Right atrium auricular region (tissue), 2 donors: Measurements from ENCODE around the gene C4orf36. TPM values are rescaled to one million over a fixed set of nuclear protein-coding genes. Genes with fewer than 3 reads are reported as not detected.
"Not testable (repeated sequence)": the region's sequence is repeated elsewhere in the genome, so short reads cannot be mapped to it uniquely, and the experiment has no call there.

ENCODE experiments used
- DNase-seq: peaks from one replicate; pipeline ENCODE4 v3.0.0-alpha.2; 2019; ENCODE audit warnings: low spot score
- H3K27ac ChIP-seq, 2 donors: fragments of 200-600 bp; sonication (generic); 1 replicate in 1 of 2; 2 replicates in 1 of 2; pipeline ENCODE4 v1.5.1; 2016 to 2019
- H3K27me3 ChIP-seq, 2 donors: fragments of 200-600 bp; sonication (generic); one replicate each; pipeline versions ENCODE4 v1.5.1 to v1.6.0; 2017 to 2019
- H3K36me3 ChIP-seq: fragments of 200-600 bp; sonication (generic); one replicate; pipeline ENCODE4 v1.5.1; 2016
- H3K4me1 ChIP-seq, 2 donors: fragments of 200-600 bp; sonication (generic); one replicate each; pipeline versions ENCODE4 v1.5.1 to v1.6.0; 2017 to 2019
- H3K4me3 ChIP-seq, 2 donors: fragments of 200-600 bp; sonication (generic); 1 replicate in 1 of 2; 2 replicates in 1 of 2; pipeline ENCODE4 v1.5.1; 2017 to 2019; ENCODE audit warnings: mild to moderate bottlenecking in 1 of 2, moderate library complexity in 1 of 2
- H3K9me3 ChIP-seq, 2 donors: fragments of 200-600 bp; sonication (generic); one replicate each; pipeline ENCODE4 v1.5.1; 2019
- total RNA-seq, 2 donors: library from RNA; depleted of rRNA; stranded (reverse); fragments of >200 nt; gene quantifications; one replicate each; pipeline ENCODE4 v1.1.0, GENCODE V29; 2016
- TF ChIP-seq, protein P1 (sequence below), 2 donors: fragments of 200-600 bp; sonication (generic); IDR thresholded peaks; one replicate each; pipeline ENCODE4 v1.5.1; 2019; ENCODE audit warnings: antibody characterized with exemption in 2 of 2

Gene C4orf36
- total RNA-seq, 2 donors from 2014 or later: not detected

DNA sequence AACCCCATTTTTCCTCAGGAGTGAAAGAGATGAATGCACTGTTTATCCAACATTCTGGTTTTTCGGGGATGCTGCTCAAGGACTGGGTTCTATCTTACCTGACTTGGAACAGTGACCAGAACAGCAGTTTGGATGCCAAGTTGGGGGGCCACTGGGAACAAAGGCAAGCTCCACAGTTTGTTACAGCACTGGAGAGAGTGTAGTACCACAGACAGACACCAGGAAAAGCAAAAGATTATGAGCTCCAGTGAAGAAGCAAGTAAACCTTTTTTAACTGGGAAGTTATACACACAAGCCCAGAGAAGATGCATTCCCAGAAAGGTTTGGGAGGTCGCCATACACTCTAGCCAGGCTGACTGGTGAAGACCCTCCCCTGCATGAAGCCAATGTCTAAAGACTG, 13.6 kb downstream of the C4orf36 start:
- Histone ChIP-seq H3K27ac (no peak overlapping the region), H3K36me3 (no peaks in the 10 kb centered on the region), H3K4me1 (no peaks in the 10 kb centered on the region), H3K27me3 (no peaks in the 10 kb centered on the region), H3K4me3 (no peak overlapping the region), H3K9me3 (peaks cover 4 to 16% of the 10 kb centered on the region in 2 donors)
- TF ChIP-seq, protein P1, sequence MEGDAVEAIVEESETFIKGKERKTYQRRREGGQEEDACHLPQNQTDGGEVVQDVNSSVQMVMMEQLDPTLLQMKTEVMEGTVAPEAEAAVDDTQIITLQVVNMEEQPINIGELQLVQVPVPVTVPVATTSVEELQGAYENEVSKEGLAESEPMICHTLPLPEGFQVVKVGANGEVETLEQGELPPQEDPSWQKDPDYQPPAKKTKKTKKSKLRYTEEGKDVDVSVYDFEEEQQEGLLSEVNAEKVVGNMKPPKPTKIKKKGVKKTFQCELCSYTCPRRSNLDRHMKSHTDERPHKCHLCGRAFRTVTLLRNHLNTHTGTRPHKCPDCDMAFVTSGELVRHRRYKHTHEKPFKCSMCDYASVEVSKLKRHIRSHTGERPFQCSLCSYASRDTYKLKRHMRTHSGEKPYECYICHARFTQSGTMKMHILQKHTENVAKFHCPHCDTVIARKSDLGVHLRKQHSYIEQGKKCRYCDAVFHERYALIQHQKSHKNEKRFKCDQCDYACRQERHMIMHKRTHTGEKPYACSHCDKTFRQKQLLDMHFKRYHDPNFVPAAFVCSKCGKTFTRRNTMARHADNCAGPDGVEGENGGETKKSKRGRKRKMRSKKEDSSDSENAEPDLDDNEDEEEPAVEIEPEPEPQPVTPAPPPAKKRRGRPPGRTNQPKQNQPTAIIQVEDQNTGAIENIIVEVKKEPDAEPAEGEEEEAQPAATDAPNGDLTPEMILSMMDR (IDR thresholded peaks at IDR 0.05): peak in 1 of 2 donors; percentile 22
- no peak for DNase-seq

DNA sequence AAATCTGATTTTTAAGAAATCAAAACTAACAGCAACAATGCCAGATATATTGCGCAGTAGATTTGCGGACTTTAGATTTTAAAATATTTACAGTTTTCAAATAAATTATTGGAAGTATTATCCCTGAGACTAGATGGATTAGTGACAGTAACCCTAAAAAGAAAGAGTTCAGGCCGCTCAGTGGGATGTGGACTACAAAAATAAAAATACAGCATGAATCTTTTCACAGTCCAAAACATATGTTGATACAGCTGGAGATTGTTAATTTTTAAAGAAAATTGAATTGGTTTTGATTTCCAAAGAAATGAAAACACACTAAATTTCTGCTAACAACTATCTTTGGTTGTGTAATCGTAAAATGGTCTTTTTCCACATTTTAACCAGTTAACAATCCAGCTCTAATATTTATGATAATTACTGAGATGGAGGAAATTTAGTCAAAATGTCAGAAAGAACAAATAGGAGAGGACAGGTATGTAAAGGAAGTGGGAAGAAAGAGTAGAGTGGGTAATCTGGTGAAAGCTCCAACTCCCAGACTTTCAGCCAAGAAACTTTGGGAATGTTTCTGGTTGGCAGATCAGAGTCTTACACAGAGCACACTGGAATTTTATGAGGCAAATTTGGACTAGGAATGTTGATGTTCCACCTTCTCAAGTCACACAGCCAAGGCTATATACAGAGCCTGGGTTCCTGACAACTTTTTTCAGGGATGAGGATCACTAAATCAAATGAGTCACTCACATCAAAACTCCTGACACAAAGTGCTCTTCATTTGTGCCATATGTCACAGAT, 15.1 kb downstream of the C4orf36 start:
- no peaks in the 10 kb centered on the region for H3K36me3 ChIP-seq
- TF ChIP-seq, protein P1 (IDR thresholded peaks at IDR 0.05): no peak
- no peak for DNase-seq
- H3K9me3 ChIP-seq: peaks cover 4 to 16% of the 10 kb centered on the region in 2 donors
- no peaks in the 10 kb centered on the region for H3K4me1 ChIP-seq
- H3K27ac ChIP-seq: no peak overlapping the region
- H3K27me3 ChIP-seq: no peaks in the 10 kb centered on the region
- no peak overlapping the region for H3K4me3 ChIP-seq

DNA sequence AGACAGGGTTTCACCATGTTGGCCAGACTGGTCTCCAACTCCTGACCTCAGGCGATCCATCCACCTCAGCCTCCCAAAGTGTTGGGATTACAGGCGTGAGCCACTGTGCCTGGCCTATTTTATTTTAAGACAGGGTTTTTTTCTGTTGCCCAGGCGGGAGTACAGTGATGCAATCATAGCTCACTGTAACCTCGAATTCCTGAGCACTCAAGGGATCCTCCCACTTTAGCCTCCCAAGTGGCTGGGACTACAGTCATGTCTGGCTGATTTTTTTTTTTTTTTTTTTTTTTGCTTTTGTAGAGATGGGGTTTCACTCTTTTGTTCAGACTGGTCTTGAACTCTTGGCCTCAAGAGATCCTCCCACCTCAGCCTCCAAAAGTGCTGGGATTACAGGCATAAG, 16.8 kb downstream of the C4orf36 start:
- peaks cover 4 to 15% of the 10 kb centered on the region in 2 donors for H3K9me3 ChIP-seq
- not testable (repeated sequence) for H3K27me3 ChIP-seq, DNase-seq, H3K4me3 ChIP-seq, H3K27ac ChIP-seq, H3K36me3 ChIP-seq, H3K4me1 ChIP-seq

DNA sequence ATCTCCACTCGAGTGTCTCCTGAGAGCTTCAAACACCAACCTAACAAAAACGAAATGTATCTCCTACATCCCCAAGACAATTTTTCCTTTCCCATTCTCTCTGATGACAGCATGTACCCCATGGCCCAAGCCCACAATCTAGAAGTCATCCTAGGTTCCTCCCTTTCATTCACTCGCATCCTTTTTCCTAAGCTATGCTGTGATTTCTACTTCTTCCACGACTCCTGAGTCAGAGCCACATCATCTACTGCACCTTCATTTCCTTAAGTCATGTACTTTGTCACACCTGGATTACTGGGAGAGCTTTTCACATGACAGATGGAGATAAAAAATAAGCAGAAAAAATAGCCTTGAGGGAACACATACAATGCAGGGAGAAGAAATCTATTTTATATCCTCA, 20.1 kb downstream of the C4orf36 start:
- Histone ChIP-seq H3K4me1 (no peaks in the 10 kb centered on the region), H3K27ac (no peak overlapping the region), H3K4me3 (no peak overlapping the region), H3K36me3 (no peaks in the 10 kb centered on the region), H3K27me3 (no peaks in the 10 kb centered on the region), H3K9me3 (no peaks in the 10 kb centered on the region)
- DNase-seq: no peak
- TF ChIP-seq, protein P1 (IDR thresholded peaks at IDR 0.05): no peak

DNA sequence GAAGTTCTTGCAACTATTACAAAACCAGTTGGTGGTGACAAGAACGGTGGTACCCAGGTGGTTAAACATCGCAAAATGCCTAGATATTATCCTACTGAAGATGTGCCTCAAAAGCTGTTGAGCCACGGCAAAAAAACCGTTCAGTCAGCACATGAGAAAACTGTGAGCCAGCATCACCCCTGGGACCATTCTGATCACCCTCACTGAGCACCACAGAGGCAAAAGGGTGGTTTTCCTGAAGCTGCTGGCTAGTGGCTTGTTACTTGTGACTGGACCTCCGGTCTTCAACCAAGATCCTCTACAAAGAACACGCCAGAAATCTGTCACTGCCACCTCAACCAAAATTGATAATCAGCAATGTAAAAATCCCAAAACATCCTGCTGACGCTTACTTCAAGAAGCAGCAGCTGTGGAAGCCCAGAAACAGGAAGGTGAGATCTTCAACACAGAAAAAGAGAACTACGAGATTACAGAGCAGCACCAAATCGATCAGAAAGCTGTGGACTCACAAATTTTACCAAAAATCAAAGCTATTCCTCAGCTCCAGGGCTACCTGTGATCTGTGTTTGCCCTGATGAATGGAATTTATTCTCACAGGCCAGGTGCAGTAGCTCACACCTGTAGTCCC, 21.7 kb downstream of the C4orf36 start:
- Histone ChIP-seq H3K4me3 (no peak overlapping the region), H3K27me3 (no peaks in the 10 kb centered on the region)
- TF ChIP-seq, protein P1 (IDR thresholded peaks at IDR 0.05): no peak

DNA sequence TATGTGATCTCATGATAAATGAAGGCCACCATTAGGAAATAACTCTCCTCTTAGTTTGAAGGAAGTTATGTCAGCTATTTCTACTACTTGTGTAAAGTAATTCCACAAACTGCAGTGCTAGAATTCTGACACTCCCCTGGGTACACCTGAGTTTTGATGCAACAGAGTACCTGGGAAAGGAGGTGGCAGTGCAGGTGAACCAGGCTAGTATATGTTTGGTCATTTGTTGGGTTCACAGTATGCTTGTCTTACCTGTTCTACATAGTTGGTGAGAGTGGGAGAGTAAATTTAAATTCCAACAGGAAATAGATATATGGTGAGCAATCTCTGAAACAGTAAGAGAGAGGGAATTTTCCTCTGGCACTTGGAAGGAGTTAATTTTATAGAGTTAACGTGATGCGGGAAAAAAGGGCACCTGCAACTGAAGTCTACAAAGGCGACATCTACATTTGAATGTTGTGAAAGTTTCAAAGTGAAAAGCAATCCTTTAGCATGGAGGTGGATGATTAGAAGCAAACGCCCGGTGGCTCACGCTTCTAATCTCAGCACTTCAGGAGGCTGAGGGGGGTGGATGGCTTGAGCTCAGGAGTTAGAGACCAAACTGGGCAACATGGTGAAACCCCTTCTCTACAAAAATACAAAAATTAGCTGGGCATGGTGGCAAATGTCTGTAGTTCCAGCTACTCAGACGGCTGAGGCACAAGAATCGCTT, 34.7 kb downstream of the C4orf36 start:
- TF ChIP-seq, protein P1 (IDR thresholded peaks at IDR 0.05): no peak
- no peak overlapping the region for H3K27ac ChIP-seq
- H3K4me3 ChIP-seq: no peak overlapping the region
- H3K4me1 ChIP-seq: no peaks in the 10 kb centered on the region
- no peaks in the 10 kb centered on the region for H3K27me3 ChIP-seq
- no peaks in the 10 kb centered on the region for H3K36me3 ChIP-seq
- DNase-seq: no peak
- H3K9me3 ChIP-seq: no peaks in the 10 kb centered on the region

More for the DNA sequence above, 21.7 kb downstream of the C4orf36 start:
- H3K9me3 ChIP-seq: no peaks in the 10 kb centered on the region
- DNase-seq: no peak
- H3K36me3 ChIP-seq: no peaks in the 10 kb centered on the region
- no peaks in the 10 kb centered on the region for H3K4me1 ChIP-seq
- H3K27ac ChIP-seq: no peak overlapping the region
